RWPE2 (cell line): ENCODE data around the gene TUBG2.
A peak's percentile ranks its signal among the peaks of the same experiment; 100 is the strongest.

ENCODE experiments used
- ATAC-seq: fragments of 200-7000 bp; cut with Tn5 transposase; 3 replicates; pipeline ENCODE4 v1.9.1; 2021; ENCODE audit warnings: low read depth
- DNase-seq: peaks from one replicate; pipeline ENCODE4 v3.0.0-alpha.2; 2020; ENCODE audit warnings: low spot score
- H3K27ac ChIP-seq: fragments of 450-650 bp; 2 replicates; pipeline ENCODE4 v1.5.1; 2017; ENCODE audit warnings: mild to moderate bottlenecking; ENCODE audit not compliant: poor library complexity, severe bottlenecking
- H3K27me3 ChIP-seq: fragments of 250-450 bp; sonication (Bioruptor Pico); 2 replicates; pipeline ENCODE4 v1.5.1; 2021; ENCODE audit warnings: mild to moderate bottlenecking, moderate library complexity; ENCODE audit not compliant: insufficient read depth, poor library complexity, severe bottlenecking
- H3K36me3 ChIP-seq: fragments of 250-450 bp; sonication (Bioruptor Pico); 2 replicates; pipeline ENCODE4 v1.5.1; 2020; ENCODE audit warnings: low read depth, mild to moderate bottlenecking, moderate library complexity
- H3K4me1 ChIP-seq: fragments of 250-450 bp; sonication (Bioruptor Pico); 2 replicates; pipeline ENCODE4 v1.5.1; 2021; ENCODE audit warnings: mild to moderate bottlenecking, moderate library complexity; ENCODE audit not compliant: insufficient read depth, poor library complexity, severe bottlenecking
- H3K4me3 ChIP-seq: fragments of 250-450 bp; sonication (Bioruptor Pico); 2 replicates; pipeline ENCODE4 v1.5.1; 2021; ENCODE audit warnings: mild to moderate bottlenecking, moderate library complexity; ENCODE audit not compliant: severe bottlenecking
- H3K9me3 ChIP-seq: fragments of 250-450 bp; sonication (Bioruptor Pico); 2 replicates; pipeline ENCODE4 v1.5.1; 2021; ENCODE audit warnings: mild to moderate bottlenecking, moderate library complexity; ENCODE audit not compliant: severe bottlenecking
- CTCF ChIP-seq: fragments of 450-650 bp; IDR thresholded peaks from one replicate; pipeline ENCODE4 v1.5.1; 2017; ENCODE audit warnings: mild to moderate bottlenecking, moderate library complexity; ENCODE audit not compliant: poor library complexity, severe bottlenecking

Gene TUBG2

GRCh38 chr17:42647778-42648177 is 11.3 kb upstream of the TUBG2 start:
- DNase-seq (no peak), ATAC-seq (no peak)
- H3K4me1 ChIP-seq: no peaks in the 10 kb centered on the region
- no peaks in the 10 kb centered on the region for H3K9me3 ChIP-seq
- no peaks in the 10 kb centered on the region for H3K27me3 ChIP-seq
- H3K36me3 ChIP-seq: no peaks in the 10 kb centered on the region
- no peak for TF ChIP-seq CTCF
- H3K4me3 ChIP-seq: no peak overlapping the region
- H3K27ac ChIP-seq: no peak overlapping the region

GRCh38 chr17:42651392-42651791 is 7.7 kb upstream of the TUBG2 start:
- Histone ChIP-seq H3K4me1 (peaks cover 3% of the 10 kb centered on the region), H3K4me3 (no peak overlapping the region), H3K27me3 (no peaks in the 10 kb centered on the region), H3K27ac (no peak overlapping the region), H3K9me3 (no peaks in the 10 kb centered on the region), H3K36me3 (no peaks in the 10 kb centered on the region)
- ATAC-seq (no peak), DNase-seq (no peak)
- TF ChIP-seq CTCF: no peak

GRCh38 chr17:42653179-42654124 is 5.6 kb upstream of the TUBG2 start:
- no peak overlapping the region for H3K27ac ChIP-seq
- no peak for ATAC-seq
- no peaks in the 10 kb centered on the region for H3K27me3 ChIP-seq
- no peak for DNase-seq
- H3K4me1 ChIP-seq: peaks cover 3% of the 10 kb centered on the region
- H3K36me3 ChIP-seq: no peaks in the 10 kb centered on the region
- no peak for TF ChIP-seq CTCF
- no peaks in the 10 kb centered on the region for H3K9me3 ChIP-seq
- no peak overlapping the region for H3K4me3 ChIP-seq

- no peaks in the 10 kb centered on the region for H3K27me3 ChIP-seq
- peaks cover 8% of the 10 kb centered on the region for H3K4me1 ChIP-seq
- TF ChIP-seq CTCF: no peak
- H3K9me3 ChIP-seq: no peaks in the 10 kb centered on the region
- peak overlapping the region; percentile 11 for H3K27ac ChIP-seq
- ATAC-seq (no peak), DNase-seq (no peak)
- H3K36me3 ChIP-seq: peaks cover 3% of the 10 kb centered on the region
- H3K4me3 ChIP-seq: no peak overlapping the region
Observed at GRCh38 chr17:42655528-42655927, 3.6 kb upstream of the TUBG2 start.
